Stimulated activated naive B cell treated with anti-CD40 and anti-IgM and Interleukin-4, amounts not matched to agents 10 μg/mL and 1 μg/mL and 100 μg/mL, for 72 hours (primary cell): Measurements from ENCODE around the gene SNAPC5.

Experiments
- ATAC-seq, 2 donors: fragments of 150-1000 bp; cut with Tn5 transposase; replicated peaks; 2 replicates each; pipeline ENCODE4 v1.10.0; 2021; ENCODE audit warnings: moderate library complexity in 1 of 2
- DNase-seq: peaks from one replicate; pipeline ENCODE4 v3.0.0; 2021
- H3K27ac Mint-ChIP-seq: one replicate; pipeline ENCODE4 v1.8.0; 2022; ENCODE audit warnings: mild to moderate bottlenecking, mixed read lengths
- H3K27me3 Mint-ChIP-seq, 2 donors: one replicate each; pipeline ENCODE4 v1.8.0; 2022; ENCODE audit warnings: mixed read lengths in 2 of 2
- H3K36me3 Mint-ChIP-seq, 2 donors: one replicate each; pipeline ENCODE4 v1.8.0; 2022; ENCODE audit warnings: mixed read lengths in 2 of 2, mild to moderate bottlenecking in 1 of 2
- H3K4me1 Mint-ChIP-seq, 2 donors: one replicate each; pipeline ENCODE4 v1.8.0; 2022; ENCODE audit warnings: mixed read lengths in 2 of 2, mild to moderate bottlenecking in 1 of 2
- H3K4me3 Mint-ChIP-seq, 2 donors: one replicate each; pipeline ENCODE4 v1.8.0; 2022; ENCODE audit warnings: mild to moderate bottlenecking in 2 of 2, mixed read lengths in 2 of 2, moderate library complexity in 1 of 2
- H3K9me3 Mint-ChIP-seq, 2 donors: one replicate each; pipeline ENCODE4 v1.8.0; 2022; ENCODE audit warnings: mixed read lengths in 2 of 2, mild to moderate bottlenecking in 1 of 2

Gene SNAPC5, protein sequence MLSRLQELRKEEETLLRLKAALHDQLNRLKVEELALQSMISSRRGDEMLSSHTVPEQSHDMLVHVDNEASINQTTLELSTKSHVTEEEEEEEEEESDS

DNA sequence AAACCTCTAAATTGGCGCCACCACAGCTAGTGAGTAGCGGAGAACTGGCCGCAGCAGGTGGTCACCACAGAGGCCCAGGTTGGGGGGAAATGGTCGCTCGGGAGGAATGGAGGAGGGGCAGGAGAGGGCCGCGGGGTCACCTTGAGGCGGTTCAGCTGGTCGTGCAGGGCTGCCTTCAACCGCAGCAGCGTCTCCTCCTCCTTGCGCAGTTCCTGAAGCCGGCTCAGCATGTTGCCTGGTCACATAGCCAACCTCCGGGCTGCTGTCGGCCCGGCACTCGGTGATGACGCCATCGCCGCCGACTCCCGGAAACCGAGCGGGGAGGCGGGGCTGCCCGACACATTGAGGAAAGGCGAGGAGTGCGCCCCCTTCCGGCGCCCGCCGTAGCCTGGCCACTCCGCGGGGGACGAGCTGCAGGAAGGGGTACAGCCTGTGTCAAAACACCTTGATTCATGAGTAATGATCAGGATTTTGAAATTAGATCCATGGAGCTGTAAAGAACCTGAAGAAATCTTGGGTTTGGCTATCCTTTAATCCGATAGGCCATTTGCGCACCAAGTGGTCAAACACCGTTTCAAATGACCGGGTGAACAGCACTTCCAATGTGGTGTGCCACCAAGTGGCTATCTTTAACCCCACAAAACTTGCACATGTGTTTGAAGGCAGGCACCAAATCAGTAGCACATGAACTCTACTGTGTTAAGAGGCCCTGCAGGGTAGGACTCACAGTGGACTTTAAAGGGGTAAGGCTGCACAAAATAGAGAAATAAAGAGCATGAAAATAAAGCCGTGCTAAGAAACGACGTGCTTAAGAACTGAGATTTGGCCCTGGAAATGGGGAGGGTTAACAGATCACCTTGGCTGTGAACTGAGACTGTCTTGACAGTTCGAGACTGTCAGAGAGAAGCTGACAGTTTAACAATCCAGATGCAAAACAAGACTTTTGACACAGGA, at the start of gene SNAPC5:
Gene SNAPC5 (minus strand): TSS at position 261 of the 954 bp plus-strand sequence. CDS start 31 bp downstream, at position 230.
- H3K4me3 Mint-ChIP-seq, result peak within 1 kb of the TSS; percentile 94 to 96
- H3K27ac Mint-ChIP-seq, result peak within 1 kb of the TSS; percentile 99
- no peaks in the 10 kb centered on the region for H3K27me3 Mint-ChIP-seq
- peak; percentile 91 to 93 for ATAC-seq
- peak; percentile 95 for DNase-seq
- H3K36me3 Mint-ChIP-seq, result peaks cover 38 to 72% of the 10 kb centered on the region in 2 donors
- H3K4me1 Mint-ChIP-seq, result peaks cover 24 to 60% of the 10 kb centered on the region in 2 donors
- no peaks in the 10 kb centered on the region for H3K9me3 Mint-ChIP-seq

DNA sequence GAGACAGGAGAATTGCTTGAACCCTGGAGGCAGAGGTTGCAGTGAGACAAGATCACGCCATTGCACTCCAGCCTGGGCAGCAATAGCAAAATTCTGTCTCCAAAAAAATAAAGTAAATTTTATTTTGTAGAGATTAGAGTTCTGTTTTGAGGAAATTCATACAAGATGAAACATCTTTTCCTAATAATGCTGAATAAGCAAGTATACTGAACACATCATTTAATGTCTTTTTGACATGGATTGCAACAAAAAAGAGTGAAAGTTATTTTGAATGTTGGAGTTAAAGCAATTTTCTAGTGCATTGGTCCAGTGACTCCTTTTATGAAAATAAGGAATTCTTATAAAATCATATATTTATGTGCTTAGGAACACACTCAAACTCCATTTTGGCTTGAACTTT, 47.7 kb upstream of the SNAPC5 start:
- ATAC-seq, result no peak
- Mint-ChIP-seq H3K4me1 (no peaks in the 10 kb centered on the region), H3K27ac (no peak overlapping the region), H3K4me3 (no peak overlapping the region), H3K9me3 (no peaks in the 10 kb centered on the region), H3K27me3 (no peaks in the 10 kb centered on the region), H3K36me3 (peaks cover 21 to 35% of the 10 kb centered on the region in 2 donors)
- DNase-seq, result no peak

DNA sequence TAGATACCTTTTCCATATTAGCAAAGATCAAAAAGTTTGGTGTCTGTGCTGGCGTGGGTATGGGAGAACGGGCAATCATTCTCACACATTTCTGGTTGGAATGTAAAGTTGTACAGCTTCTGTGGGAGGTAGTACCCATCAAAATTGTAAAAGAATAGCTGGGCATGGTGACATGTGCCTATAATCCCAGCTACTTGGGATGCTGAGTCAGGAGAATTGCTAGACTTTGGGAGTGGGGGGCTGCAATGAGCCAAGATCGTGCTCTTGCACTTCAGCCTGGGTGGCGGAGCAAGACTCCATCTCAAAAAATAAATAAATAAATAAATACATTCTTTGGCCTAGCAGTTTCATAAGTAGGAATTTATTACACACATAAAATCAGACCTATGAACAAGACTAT, 45.3 kb upstream of the SNAPC5 start:
- DNase-seq (no peak), ATAC-seq (no peak)
- Mint-ChIP-seq H3K9me3 (no peaks in the 10 kb centered on the region), H3K27ac (no peak overlapping the region), H3K4me1 (no peaks in the 10 kb centered on the region), H3K27me3 (no peaks in the 10 kb centered on the region), H3K36me3 (peaks cover 32 to 45% of the 10 kb centered on the region in 2 donors), H3K4me3 (no peak overlapping the region)

DNA sequence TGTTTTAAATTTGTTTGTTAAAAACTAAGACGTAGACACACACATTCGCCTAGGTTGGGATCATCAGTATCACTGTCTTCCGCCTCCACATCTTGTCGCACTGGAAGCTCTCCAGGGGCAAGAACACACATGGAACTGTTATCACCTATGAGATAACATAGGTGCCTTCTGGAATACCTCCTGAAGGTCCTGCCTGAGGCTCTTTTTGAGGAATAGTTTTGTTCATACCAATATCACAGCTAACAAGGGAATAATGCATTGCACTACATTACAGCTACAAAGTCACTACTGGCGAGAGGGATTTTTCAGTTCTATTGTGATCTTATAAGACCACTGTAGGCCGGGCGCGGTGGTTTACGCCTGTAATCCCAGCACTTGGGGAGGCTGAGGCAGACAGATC, 37.5 kb upstream of the SNAPC5 start:
- ATAC-seq, result no peak
- Mint-ChIP-seq H3K4me3 (no peak overlapping the region), H3K36me3 (peaks cover 33 to 50% of the 10 kb centered on the region in 2 donors), H3K27me3 (no peaks in the 10 kb centered on the region), H3K27ac (no peak overlapping the region), H3K9me3 (no peaks in the 10 kb centered on the region), H3K4me1 (no peaks in the 10 kb centered on the region)
- no peak for DNase-seq

DNA sequence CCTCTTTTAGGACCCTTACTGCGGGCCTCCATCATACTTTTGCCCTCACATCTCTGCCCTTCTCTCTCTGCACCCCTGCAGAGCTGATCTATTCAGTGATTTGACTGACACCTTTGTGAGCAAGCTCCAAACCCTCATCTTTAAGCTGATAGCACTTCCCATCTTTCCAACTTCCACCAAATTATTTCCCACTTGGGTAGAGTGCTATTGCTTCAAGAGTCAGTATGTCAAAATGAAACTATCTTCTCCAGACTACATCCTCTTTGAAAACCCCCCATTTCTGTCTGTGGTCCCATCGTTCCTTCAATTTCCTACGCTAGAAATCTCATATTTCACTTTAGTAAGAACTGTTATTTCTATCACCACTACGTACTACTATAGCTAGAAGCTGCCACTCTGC, 27.3 kb upstream of the SNAPC5 start:
- no peaks in the 10 kb centered on the region for H3K27me3 Mint-ChIP-seq
- H3K27ac Mint-ChIP-seq, result no peak overlapping the region
- H3K4me1 Mint-ChIP-seq, result peaks cover 7 to 11% of the 10 kb centered on the region in 2 donors
- peak in 1 of 2 donors; percentile 16 for ATAC-seq
- no peak for DNase-seq
- no peaks in the 10 kb centered on the region for H3K9me3 Mint-ChIP-seq
- H3K4me3 Mint-ChIP-seq, result no peak overlapping the region
- H3K36me3 Mint-ChIP-seq, result peaks cover 32 to 49% of the 10 kb centered on the region in 2 donors

DNA sequence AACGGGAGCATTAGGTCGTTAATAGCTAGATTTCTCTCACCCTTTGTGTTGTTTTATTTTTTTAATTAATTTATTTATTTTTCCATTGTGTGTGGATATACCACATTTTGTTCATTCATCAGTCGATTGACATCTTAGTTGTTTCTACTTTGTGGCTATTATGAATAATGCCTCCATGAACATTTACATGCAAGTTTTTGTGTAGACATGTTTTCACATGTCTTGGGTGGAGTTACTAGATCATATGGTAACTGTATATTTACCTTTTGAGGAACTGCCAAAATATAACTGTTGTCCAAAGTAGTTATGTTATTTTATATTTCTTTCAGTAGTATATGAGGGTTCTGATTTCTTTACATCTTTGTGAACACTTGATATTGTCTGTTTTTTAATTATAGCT, 26.4 kb upstream of the SNAPC5 start:
- H3K27me3 Mint-ChIP-seq, result no peaks in the 10 kb centered on the region
- H3K4me3 Mint-ChIP-seq, result no peak overlapping the region
- H3K27ac Mint-ChIP-seq, result no peak overlapping the region
- ATAC-seq (no peak), DNase-seq (no peak)
- peaks cover 7 to 11% of the 10 kb centered on the region in 2 donors for H3K4me1 Mint-ChIP-seq
- peaks cover 30 to 45% of the 10 kb centered on the region in 2 donors for H3K36me3 Mint-ChIP-seq
- H3K9me3 Mint-ChIP-seq, result no peaks in the 10 kb centered on the region

DNA sequence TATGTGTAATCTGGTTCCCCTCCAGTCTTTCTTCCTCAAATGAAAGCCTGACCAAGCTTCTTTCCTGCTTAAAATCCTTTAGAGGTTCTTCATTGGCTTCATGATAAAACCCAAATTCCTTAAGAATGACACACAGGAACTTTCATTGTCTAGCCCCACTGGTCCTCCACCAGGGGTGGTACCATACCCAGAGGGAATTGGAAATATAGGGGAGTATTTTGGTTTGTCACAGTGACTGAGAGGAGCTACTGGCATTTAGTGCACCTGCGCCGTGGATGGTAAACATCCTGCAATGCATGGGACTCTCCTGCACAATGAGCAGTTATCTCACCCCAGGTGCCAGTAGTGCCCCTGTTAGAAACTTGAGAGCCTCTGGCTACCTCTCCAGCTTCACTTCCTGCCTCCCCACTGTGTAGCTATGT, 18.4 kb upstream of the SNAPC5 start:
- Mint-ChIP-seq H3K9me3 (no peaks in the 10 kb centered on the region), H3K27me3 (no peaks in the 10 kb centered on the region), H3K4me1 (no peaks in the 10 kb centered on the region), H3K36me3 (peaks cover 33 to 34% of the 10 kb centered on the region in 2 donors), H3K27ac (no peak overlapping the region), H3K4me3 (no peak overlapping the region)
- no peak for ATAC-seq
- DNase-seq, result no peak

DNA sequence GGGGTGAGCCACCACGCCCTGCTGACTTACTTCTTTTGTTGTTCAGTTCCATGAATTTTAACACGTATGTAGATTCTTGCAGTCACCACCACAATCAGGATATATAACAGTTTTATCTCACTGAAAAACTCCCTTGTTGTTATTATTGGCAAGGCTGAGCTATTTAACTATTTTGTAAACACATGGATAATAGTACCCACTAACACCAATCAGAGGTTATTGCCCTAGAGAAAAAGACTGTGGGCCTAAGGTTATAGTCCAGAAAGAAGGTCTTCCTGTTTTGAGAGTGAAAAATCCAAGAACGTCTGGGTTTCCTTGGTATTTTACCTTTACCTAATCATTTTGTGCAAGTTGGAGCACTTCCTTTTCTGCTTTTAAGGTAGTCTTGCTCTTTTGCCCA, 17.0 kb upstream of the SNAPC5 start:
- Mint-ChIP-seq H3K27me3 (no peaks in the 10 kb centered on the region), H3K27ac (no peak overlapping the region), H3K36me3 (peaks cover 32 to 36% of the 10 kb centered on the region in 2 donors), H3K4me1 (no peaks in the 10 kb centered on the region), H3K9me3 (no peaks in the 10 kb centered on the region), H3K4me3 (no peak overlapping the region)
- ATAC-seq (no peak), DNase-seq (no peak)

DNA sequence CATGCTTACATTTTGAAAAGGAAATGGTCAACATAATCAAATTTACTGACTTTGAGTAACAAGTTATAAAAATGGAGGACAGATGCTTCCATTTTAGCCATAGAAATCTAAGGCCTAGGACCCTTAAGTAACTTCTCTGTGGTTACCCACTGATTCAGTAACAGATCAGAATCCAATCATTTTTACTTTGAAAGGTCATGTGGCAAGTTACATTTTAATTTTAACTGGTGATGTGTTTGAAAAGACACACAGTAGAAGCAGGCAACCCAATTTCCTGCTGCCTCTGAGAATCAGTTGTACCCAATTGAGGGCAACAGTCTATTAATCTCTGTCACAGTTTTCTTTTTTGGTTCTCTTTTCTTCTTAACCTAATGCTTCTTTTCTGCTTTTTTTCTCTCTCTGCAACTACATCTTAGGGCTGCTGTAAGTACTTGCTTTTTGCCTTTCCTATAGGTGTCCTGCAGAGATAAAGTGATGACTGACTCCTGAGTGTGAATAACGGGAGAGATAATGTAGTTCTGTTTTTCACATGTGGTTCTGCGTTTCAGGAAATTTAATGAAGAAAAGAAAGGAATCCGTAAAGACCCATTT, 10.8 kb upstream of the SNAPC5 start:
- Mint-ChIP-seq H3K4me1 (peaks cover 9 to 26% of the 10 kb centered on the region in 2 donors), H3K27ac (no peak overlapping the region), H3K36me3 (peaks cover 8 to 15% of the 10 kb centered on the region in 2 donors), H3K4me3 (no peak overlapping the region), H3K27me3 (no peaks in the 10 kb centered on the region), H3K9me3 (no peaks in the 10 kb centered on the region)
- no peak for DNase-seq
- no peak for ATAC-seq

DNA sequence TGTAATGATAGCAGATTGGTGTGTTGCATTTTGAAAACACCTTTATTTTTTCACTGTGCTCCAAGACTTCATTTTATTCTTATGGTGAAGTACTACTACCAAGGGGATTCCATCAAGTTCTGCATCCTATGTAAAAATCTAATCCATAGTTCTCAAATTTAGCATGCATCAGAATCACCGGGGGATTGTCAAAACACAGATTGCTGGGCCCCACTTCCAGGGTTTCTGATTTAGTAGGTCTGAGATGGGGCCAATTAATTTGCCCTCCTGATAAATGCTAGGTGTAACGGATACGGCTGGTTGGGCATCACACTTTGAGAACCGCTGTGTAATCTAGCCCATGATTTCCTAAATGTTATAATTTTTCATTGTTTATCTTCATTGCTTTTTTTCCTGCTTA, 8.3 kb upstream of the SNAPC5 start:
- Mint-ChIP-seq H3K4me3 (peak overlapping the region; percentile 86 to 100), H3K27me3 (no peaks in the 10 kb centered on the region), H3K36me3 (peaks cover 17 to 32% of the 10 kb centered on the region in 2 donors), H3K9me3 (no peaks in the 10 kb centered on the region), H3K4me1 (peaks cover 12 to 34% of the 10 kb centered on the region in 2 donors), H3K27ac (peak overlapping the region; percentile 100)
- ATAC-seq (no peak), DNase-seq (no peak)

DNA sequence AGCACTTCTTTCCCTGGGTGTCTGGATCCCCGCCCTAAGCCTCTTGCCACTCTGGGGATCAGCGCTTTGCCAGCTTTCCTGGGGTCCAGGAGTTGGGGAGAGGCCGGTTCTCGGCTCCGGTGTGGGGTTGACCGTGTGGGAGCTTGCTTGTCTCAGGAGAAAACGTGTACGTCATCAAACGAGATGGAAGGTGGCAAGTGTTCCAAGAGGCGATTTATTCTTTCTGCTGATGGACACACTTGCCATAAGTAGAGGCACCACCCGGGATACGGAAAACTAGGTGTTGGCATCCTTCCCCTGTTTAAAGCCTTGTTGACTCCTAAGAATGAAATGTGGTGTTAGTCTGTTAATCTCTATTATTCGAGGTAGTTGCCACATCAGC, 7.9 kb upstream of the SNAPC5 start:
- peaks cover 15 to 36% of the 10 kb centered on the region in 2 donors for H3K4me1 Mint-ChIP-seq
- no peak for DNase-seq
- H3K4me3 Mint-ChIP-seq, result peak overlapping the region; percentile 86 to 100
- no peak for ATAC-seq
- peak overlapping the region; percentile 100 for H3K27ac Mint-ChIP-seq
- H3K36me3 Mint-ChIP-seq, result peaks cover 17 to 32% of the 10 kb centered on the region in 2 donors
- no peaks in the 10 kb centered on the region for H3K27me3 Mint-ChIP-seq
- no peaks in the 10 kb centered on the region for H3K9me3 Mint-ChIP-seq

DNA sequence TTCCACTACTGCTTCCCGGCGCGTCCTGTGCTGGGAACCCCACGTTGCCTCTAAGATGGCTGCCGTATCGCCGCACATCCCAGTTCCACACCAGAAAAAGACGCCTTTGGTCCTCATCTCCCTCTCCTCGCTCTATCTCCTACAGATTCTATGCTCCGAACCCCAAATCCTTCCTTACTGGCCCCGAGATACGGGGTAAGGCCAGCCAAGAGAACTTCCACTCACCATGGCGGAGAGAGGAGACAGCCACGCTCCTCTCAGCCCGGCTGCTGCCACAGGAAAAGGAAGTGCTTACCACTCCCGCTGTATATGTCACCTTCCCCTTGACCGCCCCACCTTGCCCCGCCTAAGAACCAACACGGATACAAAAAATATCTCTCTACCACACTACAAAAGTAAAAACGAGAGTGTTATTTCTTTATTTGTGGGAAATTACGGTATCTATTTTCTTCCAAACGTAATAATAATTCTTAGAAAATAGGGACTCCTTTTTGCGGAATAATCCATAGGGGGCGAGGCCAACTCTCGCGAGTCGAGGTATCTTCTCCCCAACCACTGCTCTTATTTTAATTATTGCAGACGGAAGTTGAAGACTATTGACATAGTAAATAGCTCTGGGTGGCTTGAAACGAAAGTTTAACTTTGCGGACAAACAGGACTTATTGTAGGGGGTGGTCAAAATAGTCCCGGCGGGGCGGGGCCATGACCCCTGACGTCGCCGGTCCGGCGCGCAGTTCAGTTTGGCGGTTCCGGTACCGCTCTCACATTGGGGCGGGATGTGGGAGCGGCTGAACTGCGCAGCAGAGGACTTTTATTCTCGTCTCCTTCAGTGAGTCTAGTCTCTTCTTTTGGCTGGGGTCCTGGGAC, 7.2 kb upstream of the SNAPC5 start, which contains the start of the genes RPL4 and ZWILCH:
Gene RPL4 (minus strand): TSS at position 293 of the 867 bp plus-strand sequence. CDS start 65 bp downstream, at position 228.
Gene ZWILCH (plus strand): TSS at position 764 of the 867 bp plus-strand sequence. CDS start 13 bp downstream, at position 777.
- Mint-ChIP-seq H3K4me3 (peak within 1 kb of the TSS; percentile 86 to 100), H3K4me1 (peaks cover 18 to 42% of the 10 kb centered on the region in 2 donors), H3K36me3 (peaks cover 23 to 38% of the 10 kb centered on the region in 2 donors), H3K27me3 (no peaks in the 10 kb centered on the region), H3K9me3 (no peaks in the 10 kb centered on the region), H3K27ac (peak within 1 kb of the TSS; percentile 100)
- ATAC-seq, result peak; percentile 88 to 90
- peak; percentile 76 for DNase-seq

DNA sequence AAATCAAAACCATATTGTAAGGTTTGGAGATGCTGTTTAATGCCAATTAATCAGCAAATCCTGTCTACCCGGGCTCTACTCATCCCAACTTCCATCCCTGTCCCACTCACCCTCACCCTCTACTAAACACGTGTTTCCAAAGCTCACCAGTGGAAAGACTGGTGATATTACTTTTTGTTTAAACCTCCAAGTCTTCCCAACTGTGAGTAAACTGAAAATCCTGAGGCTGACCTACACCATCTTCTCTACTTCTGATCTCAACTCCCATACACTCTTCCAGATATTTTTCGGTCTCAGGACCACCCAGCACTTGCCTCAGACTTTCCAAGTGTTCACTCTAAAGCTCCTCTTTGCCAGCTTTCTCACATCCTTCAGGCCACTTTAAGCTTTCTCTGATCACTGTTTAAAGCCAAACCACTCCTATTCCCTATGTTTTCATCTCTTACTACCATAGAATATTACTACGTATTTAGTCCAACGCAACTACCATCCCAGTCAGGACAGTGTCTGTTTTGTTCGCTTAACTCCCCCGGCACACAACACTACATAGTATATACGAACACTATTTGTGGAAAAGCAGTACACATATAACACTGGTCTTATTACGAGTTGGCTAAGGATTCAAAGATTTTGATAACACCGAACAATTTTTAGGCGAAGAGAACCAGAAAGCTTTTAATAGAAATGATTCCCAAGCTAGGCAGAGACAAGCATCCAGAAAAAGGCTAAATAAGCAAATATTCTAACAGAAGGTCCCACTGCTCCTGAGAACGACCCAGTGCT, 6.4 kb upstream of the SNAPC5 start:
- peak overlapping the region; percentile 100 for H3K27ac Mint-ChIP-seq
- H3K4me1 Mint-ChIP-seq, result peaks cover 20 to 49% of the 10 kb centered on the region in 2 donors
- ATAC-seq (no peak), DNase-seq (no peak)
- H3K27me3 Mint-ChIP-seq, result no peaks in the 10 kb centered on the region
- H3K36me3 Mint-ChIP-seq, result peaks cover 31 to 46% of the 10 kb centered on the region in 2 donors
- no peaks in the 10 kb centered on the region for H3K9me3 Mint-ChIP-seq
- peak overlapping the region; percentile 86 to 100 for H3K4me3 Mint-ChIP-seq
